SK-N-SH (cell line): ENCODE results near the gene FADS1. TPM values are rescaled to one million over a fixed set of nuclear protein-coding genes. Genes with fewer than 3 reads are reported as not detected.

Experiments
- CTCF ChIA-PET: fragments of 300-600, 350-600 bp; formaldehyde crosslinking; extraction: SDS; loops from one replicate; lab custom pipeline; 2021; lab: Yijun Ruan, JAX
- POLR2A ChIA-PET: fragments of 350-600 bp; sonication (Branson Sonifier 250); formaldehyde crosslinking; extraction: SDS; loops from one replicate; lab custom pipeline; 2020; ENCODE audit warnings: antibody characterized with exemption, inconsistent platforms; lab: Yijun Ruan, JAX
- DNase-seq: peaks from one replicate; pipeline ENCODE4 v3.0.0; 2012
- H2AFZ ChIP-seq: fragments of 200-600 bp; sonication (generic); 2 replicates; pipeline ENCODE4 v1.8.1; 2016; ENCODE audit warnings: antibody characterized with exemption, mild to moderate bottlenecking, low read depth
- H3F3A ChIP-seq: fragments of 200-600 bp; sonication (generic); replicated peaks from 2 replicates; pipeline ENCODE3; 2016; ENCODE audit warnings: antibody characterized with exemption, mild to moderate bottlenecking; ENCODE audit not compliant: insufficient read depth
- H3K27ac ChIP-seq, 2 experiments: fragments of 200-500 bp in 1 of 2; fragments of 200-600 bp in 1 of 2; sonication (Bioruptor generic) in 1 of 2; sonication (generic), shearing (Covaris generic) in 1 of 2; 2 replicates each; pipeline versions ENCODE4 v1.5.1 to v1.6.1; 2014 to 2016; ENCODE audit warnings: low read depth in 2 of 2, inconsistent platforms in 1 of 2, low read length in 1 of 2, mild to moderate bottlenecking in 1 of 2, mixed read lengths in 1 of 2
- H3K27me3 ChIP-seq: fragments of 200-600 bp; sonication (generic), shearing (Covaris generic); 2 replicates; pipeline ENCODE4 v1.6.1; 2016; ENCODE audit warnings: mixed run types; ENCODE audit not compliant: insufficient read depth
- H3K36me3 ChIP-seq, 2 experiments: fragments of 200-500 bp in 1 of 2; fragments of 200-600 bp in 1 of 2; sonication (Bioruptor generic) in 1 of 2; sonication (generic) in 1 of 2; replicated peaks in 1 of 2; 2 replicates each; pipeline versions ENCODE3 to v1.5.1; 2014 to 2016; ENCODE audit warnings: low read length in 1 of 2, mild to moderate bottlenecking in 1 of 2; ENCODE audit not compliant: insufficient read depth in 2 of 2, control insufficient read depth in 1 of 2
- H3K4me1 ChIP-seq, 2 experiments: fragments of 200-500 bp in 1 of 2; fragments of 200-600 bp in 1 of 2; sonication (Bioruptor generic) in 1 of 2; sonication (generic), shearing (Covaris generic) in 1 of 2; 2 replicates each; pipeline versions ENCODE4 v1.5.1 to v1.6.1; 2014 to 2016; ENCODE audit warnings: low read depth in 1 of 2, low read length in 1 of 2, mixed run types in 1 of 2; ENCODE audit not compliant: insufficient read depth in 2 of 2, control insufficient read depth in 1 of 2
- H3K4me2 ChIP-seq: fragments of 200-600 bp; sonication (generic), shearing (Covaris generic); 2 replicates; pipeline ENCODE4 v1.6.1; 2017; ENCODE audit warnings: mixed run types
- H3K4me3 ChIP-seq, 2 experiments: fragments of 200-500 bp in 1 of 2; fragments of 200-600 bp in 1 of 2; sonication (Bioruptor generic) in 1 of 2; sonication (generic), shearing (Covaris generic) in 1 of 2; 2 replicates each; pipeline versions ENCODE4 v1.5.1 to v1.8.1; 2014 to 2016; ENCODE audit warnings: low read depth in 2 of 2, inconsistent platforms in 1 of 2, low read length in 1 of 2, mild to moderate bottlenecking in 1 of 2, mixed read lengths in 1 of 2, moderate library complexity in 1 of 2
- H3K79me2 ChIP-seq: fragments of 200-600 bp; sonication (generic); 2 replicates; pipeline ENCODE4 v1.8.1; 2017; ENCODE audit warnings: mild to moderate bottlenecking; ENCODE audit not compliant: insufficient read depth
- H3K9ac ChIP-seq: fragments of 200-600 bp; sonication (generic); 2 replicates; pipeline ENCODE4 v1.6.1; 2017; ENCODE audit warnings: mixed run types
- H3K9me2 ChIP-seq: fragments of 200-600 bp; sonication (generic); 2 replicates; pipeline ENCODE4 v1.6.1; 2017; ENCODE audit warnings: mixed run types
- H3K9me3 ChIP-seq: fragments of 200-600 bp; sonication (generic); 2 replicates; pipeline ENCODE4 v1.6.1; 2017; ENCODE audit warnings: mixed run types, mild to moderate bottlenecking, moderate library complexity
- H4K20me1 ChIP-seq: fragments of 200-600 bp; sonication (generic); 2 replicates; pipeline ENCODE4 v1.6.1; 2017; ENCODE audit warnings: mild to moderate bottlenecking, mixed run types; ENCODE audit not compliant: insufficient read depth
- ELF1 ChIP-seq: IDR thresholded peaks from 2 replicates; pipeline ENCODE4 v1.4.0; 2012
- FOSL2 ChIP-seq: IDR thresholded peaks from 2 replicates; pipeline ENCODE4 v1.4.0; 2012; ENCODE audit warnings: low read depth, mild to moderate bottlenecking, moderate library complexity, borderline replicate concordance
- FOXJ3 ChIP-seq: sonication (generic); formaldehyde crosslinking; IDR thresholded peaks from 2 replicates; pipeline ENCODE4 v1.5.1; 2020; ENCODE audit warnings: mild to moderate bottlenecking, missing genetic modification reagents
- GATA2 ChIP-seq: sonication (generic); formaldehyde crosslinking; IDR thresholded peaks from 2 replicates; pipeline ENCODE4 v1.5.0; 2020; ENCODE audit warnings: mild to moderate bottlenecking, missing genetic modification reagents
- IRF3 ChIP-seq: fragments of 150-350 bp; IDR thresholded peaks from 2 replicates; pipeline ENCODE4 v1.6.1; 2016; ENCODE audit warnings: mild to moderate bottlenecking, low read depth, low read length
- MEF2A ChIP-seq: IDR thresholded peaks from 2 replicates; pipeline ENCODE4 v1.4.0; 2012; ENCODE audit warnings: low read depth, borderline replicate concordance
- MXI1 ChIP-seq: IDR thresholded peaks from 2 replicates; pipeline ENCODE4 v1.6.1; 2012; ENCODE audit warnings: mild to moderate bottlenecking, low read depth, low read length, improper control_type of control experiment
- NFIC ChIP-seq: IDR thresholded peaks from 2 replicates; pipeline ENCODE4 v1.4.0; 2012; ENCODE audit warnings: borderline replicate concordance
- NRF1 ChIP-seq: IDR thresholded peaks from 2 replicates; pipeline ENCODE4 v1.6.1; 2012; ENCODE audit warnings: low read depth, mild to moderate bottlenecking, low read length
- RFX5 ChIP-seq: IDR thresholded peaks from 2 replicates; pipeline ENCODE4 v1.6.1; 2012; ENCODE audit warnings: mild to moderate bottlenecking, improper control_type of control experiment, low read length
- SMC3 ChIP-seq: IDR thresholded peaks from 2 replicates; pipeline ENCODE4 v1.6.1; 2012; ENCODE audit warnings: low read depth, low read length, improper control_type of control experiment
- YY1 ChIP-seq: IDR thresholded peaks from 2 replicates; pipeline ENCODE4 v1.4.0; 2012; ENCODE audit warnings: low read depth, mild to moderate bottlenecking
- ZBTB33 ChIP-seq: IDR thresholded peaks from 2 replicates; pipeline ENCODE4 v1.4.0; 2012; ENCODE audit warnings: low read depth, borderline replicate concordance
- WGBS: methylation state at CpG from one replicate; pipeline ENCODE4 v1.1.6; 2017; ENCODE audit warnings: low lambda C conversion rate; 5-methylcytosine and 5-hydroxymethylcytosine counted together
- polyA plus RNA-seq, 3 experiments: library from polyadenylated mRNA; depleted of rRNA; stranded (reverse); fragments of >200 nt; gene quantifications; 2 replicates each; pipeline ENCODE4 v1.2.3, GENCODE V29; 2012

Gene FADS1
- polyA plus RNA-seq, 1 of the 3 experiments (the other 2 are of a cell fraction) = 20.6 TPM

- TF ChIP-seq IRF3 = no peak
Measured at GRCh38 chr11:61762798-61763197, 54.0 kb downstream of the FADS1 start (continued).

- POLR2A ChIA-PET = no interaction called here
Measured at GRCh38 chr11:61762223-61762615, 54.6 kb downstream of the FADS1 start.

GRCh38 chr11:61761440-61762222 is 55.2 kb downstream of the FADS1 start:
- H3K79me2 ChIP-seq = no peaks in the 10 kb centered on the region
- no peaks in the 10 kb centered on the region for H3K9me3 ChIP-seq
- H3K4me2 ChIP-seq = no peak overlapping the region
- no peak overlapping the region for H3K27ac ChIP-seq
- no peaks in the 10 kb centered on the region for H3K27me3 ChIP-seq
- H3K4me1 ChIP-seq = peaks cover 2 to 20% of the 10 kb centered on the region in 2 experiments; a peak in 2 of 4 replicates
- DNase-seq = no peak
- no peaks in the 10 kb centered on the region for H3K9me2 ChIP-seq
- H3K9ac ChIP-seq = no peak overlapping the region
- H3F3A ChIP-seq = no peaks in the 10 kb centered on the region
- ChIA-PET CTCF (interaction anchor here (0.7 to 14.3 kb wide), 6 partner anchors 14 to 346 kb away, joined by 3 to 140 read pairs (median 4); partner anchors contain the start of genes FEN1 and TMEM258), POLR2A (no interaction called here)
- H3K4me3 ChIP-seq = no peak overlapping the region
- 78% methylated on average over 11 of the region's 11 CpGs for WGBS
- no peak overlapping the region for H2AFZ ChIP-seq
- H4K20me1 ChIP-seq = no peaks in the 10 kb centered on the region
- H3K36me3 ChIP-seq = no peaks in the 10 kb centered on the region
- no peak for TF ChIP-seq MEF2A
- TF ChIP-seq SMC3 = no peak
- no peak for TF ChIP-seq ELF1
- TF ChIP-seq YY1 = no peak
- no peak for TF ChIP-seq IRF3
- no peak for TF ChIP-seq MXI1
- TF ChIP-seq RFX5 = no peak
- TF ChIP-seq NRF1 = no peak
- TF ChIP-seq ZBTB33 = no peak

More at GRCh38 chr11:61762223-61762615, 54.6 kb downstream of the FADS1 start:
- no peak overlapping the region for H3K9ac ChIP-seq
- H3K79me2 ChIP-seq = no peaks in the 10 kb centered on the region
- H2AFZ ChIP-seq = no peak overlapping the region
- peaks cover 0 to 20% of the 10 kb centered on the region in 2 experiments; a peak in 2 of 4 replicates for H3K4me1 ChIP-seq
- H3K27ac ChIP-seq = no peak overlapping the region
- no peaks in the 10 kb centered on the region for H3K9me3 ChIP-seq
- TF ChIP-seq GATA2 (CRISPR knock-in tag) (no peak), FOSL2 (no peak), IRF3 (no peak), ELF1 (no peak), FOXJ3 (CRISPR knock-in tag) (no peak), NFIC (no peak)
- H3F3A ChIP-seq = no peaks in the 10 kb centered on the region
- CTCF ChIA-PET = interaction anchor here (0.9 to 14.3 kb wide), 5 partner anchors 15 to 320 kb away, joined by 3 to 140 read pairs (median 4); partner anchors contain the start of genes FEN1 and TMEM258
- no peak overlapping the region for H3K4me2 ChIP-seq
- no peaks in the 10 kb centered on the region for H3K27me3 ChIP-seq
- WGBS = 90% methylated on average over 4 of the region's 10 CpGs
- no peak for DNase-seq
- H3K9me2 ChIP-seq = no peaks in the 10 kb centered on the region
- no peaks in the 10 kb centered on the region for H4K20me1 ChIP-seq
- no peaks in the 10 kb centered on the region for H3K36me3 ChIP-seq
- no peak overlapping the region for H3K4me3 ChIP-seq
